ENCODE measurements around the gene ACVR2B. TPM values are rescaled to one million over a fixed set of nuclear protein-coding genes. Genes with fewer than 3 reads are reported as not detected.

The ACVR2B gene
- total and polyA plus RNA-seq, 2 donors (not counting 1 experiment from before 2014, with no cell fraction given): 0.18 to 4.2 TPM

DNA sequence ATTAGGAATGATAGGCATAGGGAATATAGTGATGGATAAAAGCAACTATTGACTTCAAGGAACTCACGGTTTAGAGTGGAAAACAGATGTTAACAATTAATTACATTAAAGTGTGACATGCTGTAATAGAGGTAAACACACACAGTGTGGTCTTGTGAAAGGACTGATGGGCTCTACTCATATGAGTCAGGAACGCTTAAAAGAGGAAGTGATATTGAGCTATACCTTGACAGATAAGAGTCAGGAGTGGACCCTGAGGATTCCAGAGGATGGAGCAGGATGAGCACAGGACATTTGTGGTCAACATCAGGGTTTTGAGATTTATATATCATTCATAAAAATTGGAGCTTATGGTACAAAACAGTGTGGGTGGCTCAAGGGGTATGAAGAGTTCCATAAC is 53.4 kb downstream of the ACVR2B start:
- Histone ChIP-seq H4K20me1 (ENCODE audit: control insufficient read depth, insufficient read depth, low read length, poor library complexity, severe bottlenecking) (no peaks in the 10 kb centered on the region), H3K36me3 (replicated peaks in 1 of 2; ENCODE audit: control extremely low read depth in 1 of 2, control insufficient read depth in 1 of 2, extremely low read depth in 1 of 2, insufficient read depth in 2 of 2, low read length in 1 of 2) (peaks cover 5 to 31% of the 10 kb centered on the region in 2 experiments), H3K4me2 (replicated peaks; ENCODE audit: low read depth, low read length, poor library complexity, severe bottlenecking) (no peak overlapping the region), H2AFZ (ENCODE audit: insufficient read depth, low read depth, low read length, poor library complexity, severe bottlenecking) (no peak overlapping the region), H3K27ac (ENCODE audit: low read length in 2 of 2) (no peak overlapping the region), H3K9me3 (ENCODE audit: control extremely low read depth in 1 of 3, control insufficient read depth in 2 of 3, insufficient read depth in 1 of 3, low read length in 2 of 3) (no peaks in the 10 kb centered on the region), H3K27me3 (replicated peaks in 1 of 4; ENCODE audit: control extremely low read depth in 1 of 4, control insufficient read depth in 3 of 4, insufficient read depth in 4 of 4, low read length in 3 of 4) (no peaks in the 10 kb centered on the region), H3K9ac (ENCODE audit: low read length) (no peak overlapping the region), H3K4me1 (ENCODE audit: control insufficient read depth in 2 of 2, insufficient read depth in 2 of 2, low read length in 2 of 2) (no peaks in the 10 kb centered on the region), H3K79me2 (ENCODE audit: control insufficient read depth, insufficient read depth, low read length) (no peaks in the 10 kb centered on the region), H3K4me3 (ENCODE audit: control extremely low read depth in 1 of 5, extremely low read depth in 1 of 5, insufficient read depth in 1 of 5, low read depth in 2 of 5, low read length in 4 of 5) (no peak overlapping the region)
- H3K27ac Mint-ChIP-seq: no peak overlapping the region
- ChIA-PET CTCF (interaction anchor here (1.2 to 1.5 kb wide), 4 partner anchors 11 to 532 kb away, joined by 3 to 14 read pairs (median 5); partner anchors contain the start of gene EXOG), POLR2A (no interaction called here)
- no peaks in the 10 kb centered on the region for H3K9me3 Mint-ChIP-seq (ENCODE audit: insufficient read depth)
- H3K27me3 Mint-ChIP-seq: no peaks in the 10 kb centered on the region
- intact Hi-C loops (cut with micrococcal nuclease): no loop called here
- ATAC-seq (ENCODE audit: low read depth) (no peak), DNase-seq (no peak)
- no peak for TF ChIP-seq EZH2 (IDR thresholded peaks at IDR 0.05; ENCODE audit: borderline replicate concordance, insufficient read depth, low read depth, low read length, poor library complexity, severe bottlenecking)
- TF ChIP-seq, protein P1, sequence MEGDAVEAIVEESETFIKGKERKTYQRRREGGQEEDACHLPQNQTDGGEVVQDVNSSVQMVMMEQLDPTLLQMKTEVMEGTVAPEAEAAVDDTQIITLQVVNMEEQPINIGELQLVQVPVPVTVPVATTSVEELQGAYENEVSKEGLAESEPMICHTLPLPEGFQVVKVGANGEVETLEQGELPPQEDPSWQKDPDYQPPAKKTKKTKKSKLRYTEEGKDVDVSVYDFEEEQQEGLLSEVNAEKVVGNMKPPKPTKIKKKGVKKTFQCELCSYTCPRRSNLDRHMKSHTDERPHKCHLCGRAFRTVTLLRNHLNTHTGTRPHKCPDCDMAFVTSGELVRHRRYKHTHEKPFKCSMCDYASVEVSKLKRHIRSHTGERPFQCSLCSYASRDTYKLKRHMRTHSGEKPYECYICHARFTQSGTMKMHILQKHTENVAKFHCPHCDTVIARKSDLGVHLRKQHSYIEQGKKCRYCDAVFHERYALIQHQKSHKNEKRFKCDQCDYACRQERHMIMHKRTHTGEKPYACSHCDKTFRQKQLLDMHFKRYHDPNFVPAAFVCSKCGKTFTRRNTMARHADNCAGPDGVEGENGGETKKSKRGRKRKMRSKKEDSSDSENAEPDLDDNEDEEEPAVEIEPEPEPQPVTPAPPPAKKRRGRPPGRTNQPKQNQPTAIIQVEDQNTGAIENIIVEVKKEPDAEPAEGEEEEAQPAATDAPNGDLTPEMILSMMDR (IDR thresholded peaks at IDR 0.05): no peak
- H3K4me1 Mint-ChIP-seq: no peaks in the 10 kb centered on the region
- 43% methylated on average over 1 of the region's 2 CpGs for WGBS (ENCODE audit: insufficient coverage)
- H3K4me3 Mint-ChIP-seq: no peak overlapping the region

DNA sequence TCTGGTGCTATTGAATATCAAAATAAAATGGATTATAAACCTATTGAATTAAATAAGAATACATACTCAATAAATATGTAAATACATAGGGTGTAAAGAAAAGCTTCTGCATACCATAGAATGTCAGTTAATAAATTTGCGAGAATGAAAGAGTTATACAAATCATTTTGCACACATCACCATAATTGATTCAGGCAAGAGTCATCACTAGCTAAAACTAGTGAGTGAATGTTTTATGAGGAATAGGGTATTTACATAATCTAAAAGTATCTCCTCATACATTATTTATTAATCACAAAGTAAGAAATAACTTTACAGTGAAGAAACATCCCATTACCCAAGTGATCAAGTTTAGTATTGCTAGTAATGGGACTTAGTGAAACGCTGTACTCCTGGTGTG is 56.0 kb downstream of the ACVR2B start:
- Histone ChIP-seq H3K27ac (ENCODE audit: low read length in 2 of 2) (no peak overlapping the region), H3K4me1 (ENCODE audit: control insufficient read depth in 2 of 2, insufficient read depth in 2 of 2, low read length in 2 of 2) (no peaks in the 10 kb centered on the region), H3K36me3 (replicated peaks in 1 of 2; ENCODE audit: control extremely low read depth in 1 of 2, control insufficient read depth in 1 of 2, extremely low read depth in 1 of 2, insufficient read depth in 2 of 2, low read length in 1 of 2) (peaks cover 5 to 28% of the 10 kb centered on the region in 2 experiments), H3K27me3 (replicated peaks in 1 of 4; ENCODE audit: control extremely low read depth in 1 of 4, control insufficient read depth in 3 of 4, insufficient read depth in 4 of 4, low read length in 3 of 4) (no peaks in the 10 kb centered on the region), H4K20me1 (ENCODE audit: control insufficient read depth, insufficient read depth, low read length, poor library complexity, severe bottlenecking) (no peaks in the 10 kb centered on the region), H3K79me2 (ENCODE audit: control insufficient read depth, insufficient read depth, low read length) (no peaks in the 10 kb centered on the region), H3K4me3 (ENCODE audit: control extremely low read depth in 1 of 5, extremely low read depth in 1 of 5, insufficient read depth in 1 of 5, low read depth in 2 of 5, low read length in 4 of 5) (no peak overlapping the region), H3K9me3 (ENCODE audit: control extremely low read depth in 1 of 3, control insufficient read depth in 2 of 3, insufficient read depth in 1 of 3, low read length in 2 of 3) (no peaks in the 10 kb centered on the region), H3K4me2 (replicated peaks; ENCODE audit: low read depth, low read length, poor library complexity, severe bottlenecking) (no peak overlapping the region), H2AFZ (ENCODE audit: insufficient read depth, low read depth, low read length, poor library complexity, severe bottlenecking) (no peak overlapping the region), H3K9ac (ENCODE audit: low read length) (no peak overlapping the region)
- intact Hi-C loops (cut with micrococcal nuclease): no loop called here
- no peak for TF ChIP-seq EZH2 (IDR thresholded peaks at IDR 0.05; ENCODE audit: borderline replicate concordance, insufficient read depth, low read depth, low read length, poor library complexity, severe bottlenecking)
- TF ChIP-seq, protein P1 (IDR thresholded peaks at IDR 0.05): no peak
- DNase-seq: no peak
- no peak overlapping the region for H3K4me3 Mint-ChIP-seq
- ChIA-PET POLR2A (no interaction called here), CTCF (interaction anchor here (2.9 kb wide), 1 partner anchor 12 kb away, joined by 31 read pairs; no protein-coding TSS in a partner anchor)
- no peaks in the 10 kb centered on the region for H3K27me3 Mint-ChIP-seq
- WGBS (ENCODE audit: insufficient coverage): no CpG with 5 or more reads among the region's 2 CpGs
- H3K9me3 Mint-ChIP-seq (ENCODE audit: insufficient read depth): no peaks in the 10 kb centered on the region
- H3K4me1 Mint-ChIP-seq: no peaks in the 10 kb centered on the region
- no peak overlapping the region for H3K27ac Mint-ChIP-seq
- no peak for ATAC-seq (ENCODE audit: low read depth)
